Measurements from ENCODE around the gene GPRC5D.

The GPRC5D gene
- 0 reads per million in 4 experiments for total RNA-seq

GRCh38 chr12:12952036-12952435 lies at the start of gene GPRC5D:
GPRC5D (minus strand) TSS chr12:12952170; CDS start chr12:12950384, 1,786 bp downstream.
- DNase-seq: no peak

- DNase-seq: no peak
These were observed 49.7 kb upstream of the GPRC5D start for GRCh38 chr12:13001775-13002040.

- peak; percentile 2 for DNase-seq
These were observed 49.2 kb upstream of the GPRC5D start for GRCh38 chr12:13000925-13001774.

- no peak for DNase-seq
These were observed 48.6 kb upstream of the GPRC5D start for GRCh38 chr12:13000616-13000924.

GRCh38 chr12:12999959-13000615 lies 48.1 kb upstream of the GPRC5D start, which contains the start of gene HEBP1:
HEBP1 (minus strand) TSS chr12:13000265; CDS start chr12:13000114, 151 bp downstream.
- peak; percentile 92 for DNase-seq

GRCh38 chr12:12999271-12999958 lies 47.4 kb upstream of the GPRC5D start:
- no peak for DNase-seq

GRCh38 chr12:12998248-12998647 lies 46.3 kb upstream of the GPRC5D start:
- no peak for DNase-seq

GRCh38 chr12:12997734-12998133 lies 45.8 kb upstream of the GPRC5D start:
- no peak for DNase-seq

GRCh38 chr12:12997156-12997555 lies 45.2 kb upstream of the GPRC5D start:
- DNase-seq: no peak

GRCh38 chr12:12996209-12996608 lies 44.2 kb upstream of the GPRC5D start:
- DNase-seq: no peak

- DNase-seq: no peak
These were observed 43.1 kb upstream of the GPRC5D start for GRCh38 chr12:12995088-12995487.

GRCh38 chr12:12993367-12993766 lies 41.4 kb upstream of the GPRC5D start:
- DNase-seq: no peak

- DNase-seq: no peak
These were observed 40.6 kb upstream of the GPRC5D start for GRCh38 chr12:12992418-12993130.

- no peak for DNase-seq
These were observed 38.9 kb upstream of the GPRC5D start for GRCh38 chr12:12990700-12991468.

- no peak for DNase-seq
These were observed 35.5 kb upstream of the GPRC5D start for GRCh38 chr12:12987421-12987820.

- DNase-seq: no peak
These were observed 34.9 kb upstream of the GPRC5D start for GRCh38 chr12:12986775-12987331.

GRCh38 chr12:12985817-12986408 lies 33.9 kb upstream of the GPRC5D start:
- DNase-seq: no peak

GRCh38 chr12:12984149-12984548 lies 32.2 kb upstream of the GPRC5D start:
- DNase-seq: no peak

- DNase-seq: no peak
These were observed 31.6 kb upstream of the GPRC5D start for GRCh38 chr12:12983420-12984035.

GRCh38 chr12:12982331-12982730 lies 30.4 kb upstream of the GPRC5D start:
- no peak for DNase-seq

GRCh38 chr12:12979731-12980259 lies 27.8 kb upstream of the GPRC5D start:
- no peak for DNase-seq
